MM.1S (cell line): ENCODE results near the gene FEZ2.

Experiments
- DNase-seq: peaks from one replicate; pipeline ENCODE4 v3.0.0-alpha.2; 2015
- H2AFZ ChIP-seq: fragments of 300-600 bp; sonication (generic); 2 replicates; pipeline ENCODE4 v1.6.0; 2016; ENCODE audit warnings: antibody characterized with exemption, low read length
- H3F3A ChIP-seq: fragments of 300-600 bp; sonication (generic); 2 replicates; pipeline ENCODE4 v1.6.1; 2016; ENCODE audit warnings: mild to moderate bottlenecking, antibody characterized with exemption, low read length, moderate library complexity, mixed read lengths; ENCODE audit not compliant: insufficient read depth
- H3K27ac ChIP-seq: fragments of 300-600 bp; sonication (generic); 2 replicates; pipeline ENCODE4 v1.5.1; 2016; ENCODE audit warnings: mild to moderate bottlenecking, low read length
- H3K27me3 ChIP-seq: fragments of 300-600 bp; sonication (generic); replicated peaks from 2 replicates; pipeline ENCODE4 v1.6.0; 2016; ENCODE audit warnings: low read length; ENCODE audit not compliant: insufficient read depth
- H3K36me3 ChIP-seq: fragments of 300-600 bp; sonication (generic); replicated peaks from 2 replicates; pipeline ENCODE4 v1.6.1; 2016; ENCODE audit warnings: mild to moderate bottlenecking, low read length, mixed read lengths; ENCODE audit not compliant: insufficient read depth
- H3K4me1 ChIP-seq: fragments of 300-600 bp; sonication (generic); 2 replicates; pipeline ENCODE4 v1.6.1; 2016; ENCODE audit warnings: low read length, mixed read lengths
- H3K4me2 ChIP-seq: fragments of 300-600 bp; sonication (generic); 2 replicates; pipeline ENCODE4 v1.6.0; 2016; ENCODE audit warnings: low read depth, low read length
- H3K4me3 ChIP-seq: fragments of 300-600 bp; sonication (generic); 2 replicates; pipeline ENCODE4 v1.5.1; 2016; ENCODE audit warnings: low read length, mixed read lengths
- H3K79me2 ChIP-seq: fragments of 300-600 bp; sonication (generic); 2 replicates; pipeline ENCODE4 v1.6.1; 2016; ENCODE audit warnings: mixed run types, low read length, mixed read lengths
- H3K9ac ChIP-seq: fragments of 300-600 bp; sonication (generic); 2 replicates; pipeline ENCODE4 v1.6.1; 2016; ENCODE audit warnings: low read length, mixed read lengths
- H3K9me2 ChIP-seq: fragments of 300-600 bp; sonication (generic); replicated peaks from 2 replicates; pipeline ENCODE4 v1.6.1; 2016; ENCODE audit warnings: mild to moderate bottlenecking, low read length, mixed read lengths; ENCODE audit not compliant: insufficient read depth
- H3K9me3 ChIP-seq: fragments of 300-600 bp; sonication (generic); replicated peaks from 2 replicates; pipeline ENCODE4 v1.6.1; 2016; ENCODE audit warnings: mild to moderate bottlenecking, low read length, mixed read lengths; ENCODE audit not compliant: insufficient read depth
- H4K20me1 ChIP-seq: fragments of 300-600 bp; sonication (generic); 2 replicates; pipeline ENCODE4 v1.6.1; 2016; ENCODE audit warnings: mild to moderate bottlenecking, low read length, moderate library complexity, mixed read lengths; ENCODE audit not compliant: insufficient read depth
- CTCF ChIP-seq: fragments of 300-600 bp; sonication (generic); IDR thresholded peaks from 2 replicates; pipeline ENCODE4 v1.5.1; 2016; ENCODE audit warnings: antibody characterized with exemption, low read length, mixed read lengths
- EZH2 ChIP-seq: fragments of 300-600 bp; sonication (generic); optimal IDR thresholded peaks from 2 replicates; pipeline ENCODE3; 2017; ENCODE audit warnings: low read depth, mild to moderate bottlenecking, antibody characterized with exemption, low read length, mixed read lengths
- EZH2phosphoT487 ChIP-seq: fragments of 300-600 bp; sonication (generic); IDR thresholded peaks from 2 replicates; pipeline ENCODE4 v1.6.1; 2018; ENCODE audit warnings: antibody characterized with exemption, low read length

Gene FEZ2

GRCh38 chr2:36597003-36597531 is 901 bp downstream of the FEZ2 start:
- Histone ChIP-seq H3K9me3 (no peaks in the 10 kb centered on the region), H3K4me1 (peaks cover 6% of the 10 kb centered on the region; the same call in 1 of the 2 replicates), H3K27ac (no peak overlapping the region), H3K9me2 (no peaks in the 10 kb centered on the region), H3K27me3 (no peaks in the 10 kb centered on the region), H3F3A (no peaks in the 10 kb centered on the region), H3K4me2 (peak overlapping the region; percentile 94), H3K79me2 (peaks cover 25% of the 10 kb centered on the region), H3K4me3 (peak overlapping the region; percentile 82), H3K36me3 (no peaks in the 10 kb centered on the region), H2AFZ (peak overlapping the region; percentile 74), H3K9ac (peak overlapping the region; percentile 64), H4K20me1 (no peaks in the 10 kb centered on the region)
- TF ChIP-seq EZH2 (no peak), CTCF (no peak), EZH2phosphoT487 (no peak)
- DNase-seq: no peak

GRCh38 chr2:36596397-36596796 is 1.6 kb downstream of the FEZ2 start:
- no peak overlapping the region for H3K9ac ChIP-seq
- no peak overlapping the region for H3K27ac ChIP-seq
- no peaks in the 10 kb centered on the region for H4K20me1 ChIP-seq

GRCh38 chr2:36594849-36595248 is 3.1 kb downstream of the FEZ2 start:
- no peak overlapping the region for H3K4me2 ChIP-seq
- H3K9ac ChIP-seq: no peak overlapping the region
- H3K27me3 ChIP-seq: no peaks in the 10 kb centered on the region
- H3K9me2 ChIP-seq: no peaks in the 10 kb centered on the region
- TF ChIP-seq EZH2 (no peak), CTCF (no peak)
- H3K79me2 ChIP-seq: peaks cover 27% of the 10 kb centered on the region
- no peaks in the 10 kb centered on the region for H3K9me3 ChIP-seq
- no peaks in the 10 kb centered on the region for H3K36me3 ChIP-seq
- H3K27ac ChIP-seq: no peak overlapping the region
- H2AFZ ChIP-seq: no peak overlapping the region
- H3F3A ChIP-seq: no peaks in the 10 kb centered on the region
- H3K4me3 ChIP-seq: no peak overlapping the region
- H3K4me1 ChIP-seq: peaks cover 6% of the 10 kb centered on the region; the same call in 1 of the 2 replicates
- no peak for DNase-seq
- no peaks in the 10 kb centered on the region for H4K20me1 ChIP-seq

More at GRCh38 chr2:36596397-36596796, 1.6 kb downstream of the FEZ2 start:
- no peaks in the 10 kb centered on the region for H3K9me3 ChIP-seq
- no peak for DNase-seq
- H3K79me2 ChIP-seq: peaks cover 27% of the 10 kb centered on the region
- no peak overlapping the region for H3K4me2 ChIP-seq
- H2AFZ ChIP-seq: no peak overlapping the region
- H3F3A ChIP-seq: no peaks in the 10 kb centered on the region
- H3K4me1 ChIP-seq: peaks cover 6% of the 10 kb centered on the region; the same call in 1 of the 2 replicates
- TF ChIP-seq CTCF (no peak), EZH2phosphoT487 (no peak), EZH2 (no peak)
- no peaks in the 10 kb centered on the region for H3K36me3 ChIP-seq
- no peaks in the 10 kb centered on the region for H3K27me3 ChIP-seq
- H3K9me2 ChIP-seq: no peaks in the 10 kb centered on the region
- H3K4me3 ChIP-seq: no peak overlapping the region
